ENCODE results near the gene PHLPP1.

The PHLPP1 gene

DNA sequence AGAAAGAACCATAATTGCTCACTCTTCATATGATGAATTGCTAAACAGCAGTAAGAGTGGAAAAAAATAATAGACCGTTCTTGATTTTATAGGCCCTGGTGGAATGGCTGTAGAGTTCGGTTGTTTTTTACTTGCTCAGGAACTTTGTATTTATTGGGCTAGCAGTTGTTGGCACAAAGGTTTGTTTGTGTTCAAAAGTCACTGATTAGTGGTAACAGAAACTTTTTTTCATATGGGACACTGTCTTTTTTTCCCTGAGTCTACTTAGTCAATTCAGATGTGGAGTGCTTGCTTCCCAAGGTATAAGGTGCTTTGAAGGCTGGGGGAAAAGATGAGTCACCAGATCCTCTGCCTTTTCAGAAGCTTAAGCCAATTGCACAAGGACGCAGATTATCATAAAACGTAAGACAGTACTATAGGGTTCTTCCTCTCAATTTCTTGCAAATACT is 25.8 kb downstream of the PHLPP1 start:
- no peak for DNase-seq (ENCODE audit: low spot score)

DNA sequence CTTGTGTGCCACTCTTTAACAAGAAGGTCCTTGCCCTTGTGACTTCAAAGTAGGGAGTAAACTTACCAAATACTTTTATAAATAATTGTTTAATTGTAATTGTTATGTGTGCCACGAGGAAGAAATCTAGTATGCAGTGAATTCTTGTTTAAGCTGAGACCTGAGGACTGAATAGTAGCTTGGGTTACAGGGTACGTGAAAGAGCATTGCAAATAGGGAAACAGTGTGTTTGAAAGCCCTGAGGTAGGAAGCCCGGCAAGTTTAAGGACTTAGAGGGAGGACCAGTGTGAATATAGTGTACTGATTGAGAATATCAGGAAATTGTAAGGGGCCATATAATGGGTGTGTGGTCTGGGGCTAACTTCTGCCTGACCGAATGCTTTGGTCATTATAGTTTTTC is 26.2 kb downstream of the PHLPP1 start:
- no peak for DNase-seq (ENCODE audit: low spot score)

DNA sequence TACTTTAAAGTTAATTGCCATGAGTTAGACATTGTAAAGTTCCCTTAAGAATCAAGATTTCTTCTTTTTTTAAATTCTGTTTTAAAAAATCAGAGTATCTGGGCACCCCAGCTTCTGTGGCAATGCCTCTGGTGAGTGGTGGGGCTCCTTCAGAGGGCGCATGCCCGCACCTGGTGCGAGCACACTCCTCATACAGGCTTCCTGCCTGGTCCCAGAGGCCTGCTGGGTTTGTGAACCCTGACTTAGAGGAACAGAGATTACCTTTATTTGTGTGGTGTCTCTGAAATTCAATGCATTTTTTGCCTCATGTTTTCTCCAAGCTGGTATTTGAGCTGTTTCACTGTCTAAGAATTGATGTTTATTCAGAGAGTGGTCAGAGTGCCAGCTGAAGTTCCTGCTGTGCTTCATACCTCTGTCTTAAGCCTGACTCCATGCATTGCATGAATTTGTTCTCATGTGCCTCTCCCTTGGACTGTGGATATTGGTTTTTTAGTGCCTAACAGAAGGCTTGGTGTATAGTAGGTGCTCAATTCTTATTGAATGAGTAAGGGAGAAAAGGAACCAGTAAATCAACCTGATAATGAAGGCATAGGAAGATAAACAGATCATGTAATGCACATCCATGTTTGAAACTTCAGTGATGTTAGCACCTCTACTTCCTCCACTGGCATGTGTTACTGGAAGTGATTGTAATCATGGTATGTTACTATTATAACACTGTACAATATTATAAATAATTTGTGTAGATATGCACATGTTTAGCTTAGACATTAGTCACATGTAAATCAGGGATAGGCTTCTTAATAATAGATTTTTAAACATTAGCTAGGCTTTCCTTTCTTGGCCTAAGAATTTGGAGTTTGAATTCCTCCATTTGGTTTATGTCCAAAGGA is 29.0 kb downstream of the PHLPP1 start:
- no peak for DNase-seq (ENCODE audit: low spot score)

DNA sequence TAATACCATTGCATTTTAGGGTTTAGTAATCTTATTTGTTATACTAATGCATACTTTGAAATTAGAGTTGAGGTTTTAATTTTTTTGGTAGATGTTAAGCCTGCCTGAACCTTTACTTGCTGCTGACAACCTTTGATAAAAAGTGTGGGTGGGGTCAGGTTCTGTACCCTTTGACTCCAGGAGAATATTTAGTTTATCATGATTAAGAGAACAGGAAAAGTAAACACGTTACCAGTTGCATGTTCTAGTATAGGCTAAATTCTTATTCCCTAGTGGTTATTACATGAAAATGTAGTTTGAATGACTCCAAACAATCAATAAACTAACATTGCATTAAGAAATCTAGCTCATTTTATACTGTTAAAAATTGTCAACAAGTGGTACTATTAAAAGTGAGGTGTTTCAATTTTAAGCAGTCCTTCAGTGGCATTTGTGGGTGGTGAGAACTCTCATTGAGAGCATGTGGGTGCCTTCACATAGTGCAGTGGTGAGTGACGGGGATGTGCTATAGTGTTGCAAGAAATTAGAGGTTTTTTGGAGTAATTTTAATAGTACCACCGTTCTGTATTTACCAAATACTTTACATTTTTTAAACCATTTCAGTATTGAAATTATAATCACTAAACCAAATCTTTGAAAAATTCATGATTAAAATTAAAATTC is 29.9 kb downstream of the PHLPP1 start:
- DNase-seq (ENCODE audit: low spot score): no peak

DNA sequence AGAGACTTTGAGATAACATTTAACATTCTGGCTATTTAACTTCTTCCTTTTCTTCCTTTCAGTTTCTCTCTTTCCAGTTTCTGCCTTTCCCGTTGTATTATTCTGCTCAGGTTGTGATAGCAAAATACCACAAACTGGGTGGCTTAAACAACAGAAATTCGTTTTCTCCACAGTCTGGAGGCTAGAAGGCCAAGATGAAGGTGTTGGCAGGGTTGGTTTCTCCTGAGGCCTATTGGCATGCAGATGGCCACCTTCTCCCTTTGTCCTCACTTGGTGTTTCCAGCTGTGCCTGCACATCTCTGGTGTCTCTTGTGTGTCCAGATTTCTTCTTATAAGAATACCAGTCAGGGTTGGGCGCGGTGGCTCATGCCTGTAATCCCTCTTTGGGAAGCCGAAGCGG is 34.0 kb downstream of the PHLPP1 start:
- DNase-seq (ENCODE audit: low spot score): no peak

DNA sequence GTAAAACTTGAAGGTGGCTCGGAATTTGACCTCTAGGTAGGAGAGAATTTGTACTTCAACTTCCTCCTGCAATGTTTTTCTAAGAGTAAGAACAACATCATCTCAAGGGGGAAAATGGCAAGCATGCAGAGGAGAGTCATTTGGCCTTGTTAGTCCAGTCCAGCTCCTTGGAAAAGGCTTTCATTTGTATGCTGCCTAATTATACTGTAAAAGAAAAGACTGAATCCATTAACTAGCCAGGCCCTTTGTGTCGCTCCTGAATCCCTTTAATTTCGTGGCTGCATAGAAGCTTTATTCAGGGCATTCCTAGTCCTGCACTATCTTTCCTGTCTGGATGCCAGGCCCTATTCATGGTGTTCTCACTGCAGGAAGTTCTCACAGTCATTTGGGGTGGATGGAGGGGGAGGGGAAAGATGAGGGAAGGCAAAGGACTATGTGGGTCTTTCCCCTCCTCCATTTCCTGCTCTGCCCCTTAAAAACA is 36.0 kb downstream of the PHLPP1 start:
- peak; percentile 79 for DNase-seq (ENCODE audit: low spot score)

DNA sequence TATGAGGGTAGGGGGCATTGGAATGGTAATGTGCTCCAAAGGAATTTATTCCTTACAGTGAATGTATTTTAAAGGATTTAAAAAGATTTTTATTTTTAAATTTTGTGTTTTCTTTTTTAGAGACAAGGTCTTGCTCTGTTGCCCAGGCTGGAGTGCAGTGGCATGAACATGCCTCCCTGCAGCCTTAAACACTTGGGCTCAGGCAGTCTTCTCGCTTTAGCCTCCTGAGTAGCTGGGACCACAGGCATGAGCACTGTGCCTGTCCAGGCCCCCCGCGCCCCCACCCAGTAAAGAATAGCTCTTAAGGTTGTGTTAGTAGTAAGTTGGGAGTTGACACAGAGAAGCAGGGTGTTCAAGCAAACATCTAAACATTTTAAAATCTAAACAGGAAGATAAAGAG is 36.6 kb downstream of the PHLPP1 start:
- no peak for DNase-seq (ENCODE audit: low spot score)

DNA sequence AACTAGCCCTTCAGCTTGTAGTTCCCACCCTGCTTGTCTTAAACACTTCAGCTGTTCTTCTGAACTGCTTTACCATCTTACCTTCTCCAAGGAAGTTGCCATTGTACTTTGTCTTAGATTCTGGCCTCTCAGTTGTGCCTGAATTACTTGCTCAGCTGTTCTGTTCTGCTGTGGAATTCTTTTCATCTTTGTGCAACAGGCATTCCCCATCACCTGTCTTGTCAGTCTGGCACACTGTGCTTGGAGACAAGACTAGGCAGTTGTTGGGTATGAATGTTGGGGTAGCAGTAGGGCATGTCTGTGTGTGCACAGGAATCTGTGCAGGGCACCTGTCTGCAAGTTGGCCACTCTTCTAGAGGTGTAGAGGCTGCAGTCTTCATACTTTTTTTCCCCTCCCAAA is 38.7 kb downstream of the PHLPP1 start:
- DNase-seq (ENCODE audit: low spot score): no peak

DNA sequence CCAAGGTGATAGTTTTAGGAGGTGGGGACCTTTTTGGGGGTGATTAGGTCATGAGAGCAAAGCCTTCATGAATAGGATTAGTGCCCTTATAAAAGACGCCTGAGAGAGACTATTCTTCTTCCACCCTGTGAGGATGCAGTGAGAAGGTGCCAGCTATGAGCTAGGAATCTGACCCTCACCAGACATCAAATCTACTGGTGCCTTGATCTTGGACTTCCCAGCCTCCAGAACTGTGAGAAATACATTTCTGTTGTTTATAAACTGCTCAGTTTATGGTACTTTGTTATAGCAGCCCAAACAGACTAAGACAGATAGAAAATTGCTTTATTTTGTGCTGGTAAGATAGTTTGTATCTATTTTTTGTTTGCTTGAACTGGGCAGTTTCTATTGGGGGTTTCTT is 40.1 kb downstream of the PHLPP1 start:
- no peak for DNase-seq (ENCODE audit: low spot score)

DNA sequence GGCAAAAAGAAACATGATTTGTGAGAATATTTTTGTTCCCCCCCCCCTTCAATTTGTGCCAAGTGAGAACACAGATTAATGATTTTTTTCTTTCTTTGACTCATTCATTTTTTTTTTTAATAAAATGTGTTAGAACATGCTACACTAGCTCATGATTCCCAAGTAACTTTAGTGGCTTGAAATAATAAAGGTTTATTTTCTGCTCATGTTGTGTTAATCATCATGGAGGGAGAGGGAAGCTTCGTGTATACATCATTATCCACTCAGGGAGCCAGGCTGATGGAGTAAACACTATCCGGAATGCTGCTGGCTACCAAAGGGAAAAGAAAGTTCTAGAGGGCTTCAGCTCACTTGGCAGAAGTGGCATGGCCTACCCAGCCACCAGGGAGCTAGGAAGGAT is 40.6 kb downstream of the PHLPP1 start:
- no peak for DNase-seq (ENCODE audit: low spot score)

DNA sequence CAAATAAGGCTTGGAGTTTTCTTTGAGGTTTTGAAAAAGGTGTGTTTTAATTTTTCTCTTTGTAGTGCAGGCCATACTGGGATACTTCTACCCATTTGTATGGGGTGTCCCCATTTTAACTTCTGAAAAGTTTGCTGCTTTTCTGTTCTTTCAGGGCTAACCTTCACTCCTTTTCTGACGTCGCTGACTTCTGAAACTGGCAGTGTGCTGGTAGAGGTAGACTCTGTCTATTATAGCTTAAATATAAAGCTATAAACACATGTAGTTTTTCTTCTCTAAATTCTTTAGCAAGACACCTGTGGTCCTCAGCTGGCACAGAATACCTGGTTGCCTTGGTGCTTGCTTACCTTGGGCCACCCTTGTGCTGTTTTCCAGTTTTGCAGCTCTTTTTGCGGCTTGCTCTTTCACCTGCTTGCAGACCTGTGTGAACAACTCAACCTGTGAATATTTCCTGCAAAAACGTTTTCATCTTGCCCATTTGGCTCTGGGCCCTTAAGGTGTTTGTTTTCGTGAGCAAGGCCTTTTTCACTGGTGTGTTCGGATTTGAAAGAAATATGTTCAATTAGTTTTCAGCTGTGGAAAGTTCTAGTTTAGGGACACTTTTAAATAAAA is 42.2 kb downstream of the PHLPP1 start:
- no peak for DNase-seq (ENCODE audit: low spot score)

DNA sequence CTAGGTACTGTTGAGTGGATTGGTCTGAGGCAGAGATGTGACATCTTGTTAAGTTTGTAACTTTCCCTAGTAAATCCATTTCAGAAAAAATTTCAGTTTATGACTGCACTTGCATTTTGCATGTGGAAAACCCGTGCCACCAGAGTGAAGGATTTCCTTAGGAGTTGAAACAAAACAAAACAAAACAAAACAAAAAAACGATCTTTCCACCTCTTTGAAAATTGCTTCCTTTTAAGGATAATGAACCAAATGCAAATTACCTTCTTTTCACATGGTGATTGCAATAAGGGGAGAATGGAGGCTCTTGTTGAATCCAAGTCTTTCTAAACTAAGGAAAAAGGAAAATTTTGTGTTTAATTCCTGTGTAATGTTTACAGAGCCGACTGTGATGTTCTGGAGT is 43.2 kb downstream of the PHLPP1 start:
- no peak for DNase-seq (ENCODE audit: low spot score)

DNA sequence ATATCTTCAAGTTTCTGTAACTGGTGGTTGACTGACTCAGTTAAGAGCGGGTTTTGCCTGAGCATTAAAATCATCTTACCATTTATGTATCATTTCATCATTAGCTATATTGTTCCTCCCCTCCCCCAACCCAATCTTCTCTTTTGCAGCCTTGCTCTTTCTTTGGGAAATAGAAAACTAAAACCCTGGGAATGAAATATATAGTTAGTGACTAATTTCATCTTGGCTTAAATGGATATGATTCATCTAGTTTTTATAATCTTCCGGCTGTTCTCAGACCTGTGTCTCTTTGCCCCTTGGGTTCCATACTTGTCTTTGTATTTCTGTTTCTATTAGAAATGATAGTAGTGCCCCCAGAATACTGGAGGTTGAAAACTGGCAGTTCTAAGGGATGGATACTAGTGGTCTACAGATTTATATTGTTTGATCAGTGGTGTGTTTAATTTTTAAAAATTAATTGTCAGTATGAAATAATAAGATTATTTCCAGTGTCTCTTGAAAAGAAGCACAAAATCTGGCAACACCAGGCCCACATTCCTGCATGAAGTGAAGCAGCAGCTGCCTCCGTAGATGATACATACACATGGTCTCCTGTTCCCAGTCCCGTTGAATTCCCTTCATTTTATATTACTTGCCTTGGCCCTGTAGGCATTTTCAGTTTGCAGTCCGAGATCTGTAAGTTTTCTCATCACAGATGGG is 44.5 kb downstream of the PHLPP1 start:
- no peak for DNase-seq (ENCODE audit: low spot score)

DNA sequence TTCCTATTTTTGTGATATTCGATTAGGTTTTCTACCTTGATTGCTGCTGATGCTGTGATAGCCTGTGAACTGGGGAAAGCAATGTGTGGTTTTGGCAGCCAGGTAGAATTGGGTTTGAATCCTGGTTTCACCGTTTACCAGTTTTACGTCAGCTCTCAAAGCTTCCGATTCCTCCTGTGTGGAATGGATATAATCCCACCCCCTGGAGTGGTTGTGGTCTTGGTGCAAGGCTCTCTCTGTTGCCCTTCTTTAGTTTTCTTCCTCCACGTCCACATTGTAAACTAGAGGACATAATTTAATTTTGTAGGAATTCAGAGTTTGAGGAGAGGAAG is 45.0 kb downstream of the PHLPP1 start:
- DNase-seq (ENCODE audit: low spot score): no peak

DNA sequence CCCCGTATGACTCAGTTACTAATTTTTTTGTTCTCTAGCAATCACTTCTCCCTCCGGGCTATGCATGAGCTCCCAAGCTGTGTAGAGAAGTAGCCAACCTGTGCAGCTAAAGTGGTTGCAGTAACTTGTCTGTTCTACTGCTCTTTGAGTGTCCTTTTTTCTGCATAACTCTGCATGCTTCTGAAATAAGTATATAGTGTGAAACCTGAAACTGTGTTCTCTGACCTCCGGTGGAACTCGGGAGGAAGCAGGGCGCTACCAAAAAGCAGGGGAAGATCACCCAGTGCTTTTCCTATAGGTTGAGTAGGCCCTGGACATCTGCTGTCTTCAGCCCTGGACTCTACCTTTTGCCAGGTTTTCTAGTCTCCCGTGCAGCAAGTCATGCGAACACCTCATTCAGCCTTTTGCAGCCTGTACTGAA is 47.8 kb downstream of the PHLPP1 start:
- no peak for DNase-seq (ENCODE audit: low spot score)

DNA sequence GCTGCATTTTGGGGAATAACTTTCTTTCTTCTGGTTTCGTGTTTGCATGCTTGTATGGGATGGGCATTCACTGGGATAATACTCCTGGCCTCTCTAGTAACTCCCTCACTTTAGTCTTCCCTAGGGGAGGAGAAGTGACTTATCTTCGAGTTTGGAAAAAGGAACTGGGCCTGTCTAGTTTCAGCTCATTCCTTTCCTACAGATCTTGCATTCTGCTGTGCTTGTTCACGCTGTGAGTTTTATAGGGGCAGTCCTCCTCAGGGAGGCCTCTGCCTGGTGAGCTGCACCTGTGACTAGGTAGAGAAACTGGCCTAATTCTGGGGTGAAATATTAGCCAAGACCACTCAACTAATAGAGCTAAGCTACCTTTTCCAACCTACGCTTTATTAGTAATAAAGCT is 50.9 kb downstream of the PHLPP1 start:
- DNase-seq (ENCODE audit: low spot score): no peak

DNA sequence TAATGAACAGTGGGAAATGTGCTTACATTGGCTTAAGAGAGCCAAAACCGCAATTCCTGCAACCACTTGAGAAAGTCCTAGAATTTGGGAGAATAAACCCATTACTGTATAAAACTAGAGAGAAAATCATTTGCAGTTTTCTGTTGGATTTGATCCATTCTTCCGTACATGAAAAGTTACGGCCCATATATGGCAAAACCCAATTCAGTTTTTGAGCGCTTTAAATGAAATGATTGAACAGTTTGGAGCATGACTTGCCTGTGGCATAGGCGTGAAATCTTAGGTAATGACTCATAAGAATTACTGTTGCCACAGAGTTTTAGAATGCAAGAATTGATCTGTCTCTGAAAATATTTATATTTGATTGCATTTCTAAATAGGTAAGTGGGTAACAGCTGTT is 52.0 kb downstream of the PHLPP1 start:
- DNase-seq (ENCODE audit: low spot score): no peak

DNA sequence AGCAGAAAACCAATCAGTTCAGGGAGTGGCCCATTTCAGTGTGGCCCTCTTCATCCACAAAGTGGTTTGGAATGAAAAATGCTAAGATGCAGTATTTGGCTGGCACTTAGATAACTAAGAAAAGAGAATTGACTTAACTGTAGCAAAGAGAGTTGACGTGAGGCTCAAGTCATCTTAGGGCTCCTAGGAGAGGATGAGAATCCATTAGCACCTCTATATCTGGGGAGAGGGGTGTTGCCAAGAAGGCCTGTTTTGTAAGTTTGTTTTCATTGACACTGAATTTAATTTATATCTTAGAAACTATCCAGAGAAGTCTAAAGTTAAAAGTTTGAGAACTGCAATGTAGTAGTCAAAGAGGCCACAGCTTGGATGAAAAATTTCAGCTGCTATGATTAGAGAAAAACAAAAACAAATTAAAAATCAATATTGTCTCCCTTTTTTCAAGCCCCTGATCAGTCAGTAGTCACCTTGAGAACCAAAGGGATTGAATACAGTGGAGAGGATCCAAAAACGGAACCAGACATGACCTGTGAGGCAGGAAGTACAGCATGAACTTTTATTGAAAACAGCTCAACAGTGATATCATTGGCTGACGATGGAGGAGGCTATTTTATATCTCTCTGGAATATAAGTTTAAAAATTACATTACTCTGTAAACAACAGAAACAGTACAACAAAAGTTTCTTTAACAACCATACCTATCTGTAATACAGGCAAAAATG is 52.7 kb downstream of the PHLPP1 start:
- DNase-seq (ENCODE audit: low spot score): no peak

DNA sequence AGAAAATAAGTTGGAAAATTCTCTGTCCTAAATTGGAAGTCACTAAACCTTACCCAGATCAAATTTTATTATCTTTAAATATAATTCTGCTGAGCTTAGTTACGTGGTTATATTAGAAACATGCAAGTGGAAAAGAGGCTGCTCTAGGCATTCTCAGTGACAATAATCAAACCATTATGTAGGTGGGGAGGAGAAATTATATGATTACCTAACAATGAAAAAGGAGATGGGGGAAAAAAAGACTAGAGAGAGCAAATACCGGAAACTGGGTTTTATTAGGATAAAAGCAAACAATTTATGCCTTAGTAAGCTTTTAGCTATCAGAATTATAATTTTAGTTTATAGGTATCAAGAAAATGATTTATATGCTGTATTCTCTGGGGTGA is 53.2 kb downstream of the PHLPP1 start:
- no peak for DNase-seq (ENCODE audit: low spot score)

DNA sequence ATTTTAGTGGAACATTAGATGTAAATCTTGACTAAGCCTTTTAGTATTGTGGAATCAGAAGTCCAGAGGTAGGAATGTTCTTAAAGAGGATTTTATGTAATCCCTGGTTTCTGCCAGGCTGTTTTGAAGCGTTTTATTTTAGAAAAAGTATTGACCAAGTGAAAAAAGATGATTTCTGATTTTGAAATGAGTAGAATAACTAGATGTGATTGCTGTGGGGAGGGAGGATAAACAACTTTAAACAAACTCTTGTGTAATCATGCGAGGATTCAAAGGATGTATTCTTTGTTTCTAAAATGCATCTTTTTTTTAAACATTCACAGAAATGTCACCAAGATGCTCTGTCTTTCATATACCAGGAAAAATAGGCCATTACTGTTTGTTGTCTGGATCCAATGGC is 53.9 kb downstream of the PHLPP1 start:
- no peak for DNase-seq (ENCODE audit: low spot score)

DNA sequence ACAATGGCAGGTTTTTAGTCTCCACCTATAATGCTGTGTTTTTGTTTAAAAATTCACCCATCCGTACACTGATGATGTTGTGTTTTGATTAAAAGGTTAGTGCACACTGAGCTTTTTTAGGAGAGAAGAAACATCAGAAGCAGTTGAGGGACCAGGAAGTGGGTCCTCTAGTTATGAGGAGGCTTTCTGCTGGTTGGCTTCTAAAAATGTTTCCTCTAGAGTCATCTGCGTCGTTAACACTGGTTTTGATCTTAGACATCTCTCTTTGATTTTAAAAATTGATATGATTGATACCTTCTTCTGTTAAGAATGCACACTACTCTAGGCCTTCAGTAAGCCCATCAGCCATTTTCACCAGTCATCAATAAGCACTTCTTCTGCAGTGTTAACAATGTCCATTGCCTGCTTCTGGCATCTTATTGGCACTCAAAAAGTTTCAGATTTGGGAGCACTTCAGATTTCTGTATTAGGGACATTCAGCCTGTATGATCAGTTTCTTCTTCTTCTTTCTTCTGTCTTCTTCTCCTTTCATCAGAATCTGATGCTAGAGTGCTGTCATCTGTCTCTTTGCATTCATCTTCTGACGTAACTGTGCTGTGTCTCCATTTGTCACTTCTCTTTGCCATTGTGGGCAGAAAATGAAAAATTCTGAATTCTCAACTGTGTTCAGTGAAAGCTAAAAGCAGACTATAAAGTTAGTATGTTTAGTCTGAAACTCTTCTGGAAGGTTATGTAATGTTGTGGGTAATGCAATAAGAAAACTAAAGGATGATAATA is 56.3 kb downstream of the PHLPP1 start:
- no peak for DNase-seq (ENCODE audit: low spot score)

Measured in putamen (tissue), 1 donor.